LNCAP (cell line): ENCODE measurements around the gene CNDP2.

Experiments
- CTCF ChIP-seq: fragments of 450-650 bp; IDR thresholded peaks from 2 replicates; pipeline ENCODE4 v1.5.1; 2017; ENCODE audit warnings: mild to moderate bottlenecking

The CNDP2 gene

GRCh38 chr18:74524097-74524496, 27.9 kb downstream of the CNDP2 start:
- no peak for TF ChIP-seq CTCF

GRCh38 chr18:74525741-74526140, 29.6 kb downstream of the CNDP2 start:
- no peak for TF ChIP-seq CTCF

- TF ChIP-seq CTCF = no peak
Observed at GRCh38 chr18:74526488-74526887, 30.3 kb downstream of the CNDP2 start.

- TF ChIP-seq CTCF = no peak
Observed at GRCh38 chr18:74528478-74528877, 32.3 kb downstream of the CNDP2 start.

GRCh38 chr18:74528913-74529312, 32.8 kb downstream of the CNDP2 start:
- no peak for TF ChIP-seq CTCF

- no peak for TF ChIP-seq CTCF
Observed at GRCh38 chr18:74529378-74529777, 33.2 kb downstream of the CNDP2 start.

GRCh38 chr18:74529811-74530583, 33.8 kb downstream of the CNDP2 start:
- TF ChIP-seq CTCF = no peak

GRCh38 chr18:74530584-74530862, 34.4 kb downstream of the CNDP2 start:
- TF ChIP-seq CTCF = no peak
